Ramos (cell line): ENCODE data around the gene IL10RA.
"Not testable (repeated sequence)": the region's sequence is repeated elsewhere in the genome, so short reads cannot be mapped to it uniquely, and the experiment has no call there.

ENCODE experiments used
- in situ Hi-C: fragments of 300-500 bp; cut with MboI; formaldehyde crosslinking; loops from one replicate; pipeline ENCODE4 v1.14.3; 2022; ENCODE audit warnings: low sequenced_read_pairs; ENCODE audit not compliant: unreplicated experiment

Gene IL10RA

DNA sequence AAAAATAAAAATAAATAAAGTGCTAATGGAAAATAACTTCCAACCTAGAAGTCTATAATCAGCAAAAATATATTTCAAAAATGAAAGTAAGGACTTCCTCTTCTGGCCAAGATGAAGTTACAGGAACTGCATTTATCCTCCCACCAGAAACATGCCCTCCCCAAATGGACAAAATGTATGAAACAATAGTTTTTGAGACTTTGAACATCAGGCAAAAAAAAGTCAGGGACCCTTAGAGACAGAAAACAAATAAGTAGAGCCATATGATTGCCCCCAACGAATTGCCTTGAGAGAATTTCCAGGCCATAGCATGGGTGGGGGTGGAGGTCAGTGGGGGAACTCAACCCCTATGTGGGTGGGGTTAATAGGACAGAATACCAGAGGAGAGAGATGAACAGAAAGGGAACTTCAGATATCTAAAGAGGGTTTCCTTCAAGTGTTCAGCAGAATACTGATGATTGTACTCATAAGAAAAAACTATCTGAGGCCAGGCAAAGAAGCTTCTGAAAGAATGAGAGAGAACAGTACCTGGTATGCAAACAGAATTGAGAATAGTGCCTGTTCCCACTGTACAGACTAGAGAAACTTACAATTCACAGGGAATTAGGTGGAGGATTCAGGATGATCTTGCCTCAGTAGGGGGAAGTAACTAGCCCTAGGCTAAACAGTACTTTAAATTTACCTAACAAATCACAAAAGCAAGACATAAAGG lies 26.6 kb upstream of the IL10RA start:
- in situ Hi-C loops: no loop called here

DNA sequence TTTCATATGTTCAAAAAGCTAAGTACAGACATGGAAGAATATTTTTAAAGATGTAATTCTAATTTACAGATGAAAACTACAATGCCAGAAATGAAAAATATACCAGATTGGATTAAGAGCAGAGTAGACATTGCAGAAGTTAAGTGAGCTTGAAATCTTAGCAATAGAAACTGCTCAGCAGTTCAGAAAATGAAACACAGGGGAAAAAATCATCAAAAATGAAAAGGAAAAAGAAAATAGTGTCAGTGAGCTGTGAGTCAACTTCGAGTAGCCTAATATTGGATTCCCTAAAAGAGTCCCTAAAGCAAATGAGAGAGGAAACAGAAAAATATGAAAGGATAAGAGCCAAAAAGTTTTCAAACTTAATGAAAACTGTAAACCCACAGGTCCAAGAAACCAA lies 25.8 kb upstream of the IL10RA start:
- in situ Hi-C loops: no loop called here

DNA sequence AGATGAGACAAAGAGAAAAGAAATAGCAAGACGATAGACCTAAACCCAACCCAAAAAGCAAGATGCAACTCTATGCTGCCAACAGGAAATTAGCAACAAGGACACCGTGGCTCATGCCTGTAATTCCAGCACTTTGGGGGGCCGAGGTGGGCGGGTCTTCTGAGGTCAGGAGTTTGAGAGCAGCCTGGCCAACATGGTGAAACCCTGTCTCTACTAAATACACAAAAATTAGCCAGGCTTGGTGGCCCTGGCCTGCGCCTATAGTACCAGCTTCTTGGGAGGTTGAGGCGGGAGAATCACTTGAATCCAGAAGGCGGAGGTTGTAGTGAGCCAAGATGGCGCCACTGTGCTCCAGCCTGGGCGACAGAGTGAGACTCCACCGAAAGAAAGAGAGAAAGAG lies 24.3 kb upstream of the IL10RA start:
- in situ Hi-C loops: no loop called here

DNA sequence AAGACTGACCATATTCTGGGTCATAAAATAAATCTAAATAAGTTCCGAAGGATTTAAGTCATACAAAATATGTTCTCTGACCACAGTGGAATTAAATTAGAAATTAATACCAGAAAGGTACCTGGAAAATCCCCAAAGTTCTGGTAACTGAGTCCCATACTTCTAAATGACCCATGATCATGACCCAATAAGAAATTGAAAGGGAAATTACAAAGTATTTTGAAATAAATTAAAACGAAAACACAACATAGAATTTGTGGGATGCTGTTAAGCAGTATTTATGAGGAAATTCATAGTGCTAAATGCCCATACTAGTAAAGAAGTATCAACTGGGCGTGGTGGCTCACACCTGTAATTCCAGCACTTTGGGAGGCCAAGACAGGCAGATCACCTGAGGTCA lies 23.4 kb upstream of the IL10RA start:
- in situ Hi-C loops: no loop called here

DNA sequence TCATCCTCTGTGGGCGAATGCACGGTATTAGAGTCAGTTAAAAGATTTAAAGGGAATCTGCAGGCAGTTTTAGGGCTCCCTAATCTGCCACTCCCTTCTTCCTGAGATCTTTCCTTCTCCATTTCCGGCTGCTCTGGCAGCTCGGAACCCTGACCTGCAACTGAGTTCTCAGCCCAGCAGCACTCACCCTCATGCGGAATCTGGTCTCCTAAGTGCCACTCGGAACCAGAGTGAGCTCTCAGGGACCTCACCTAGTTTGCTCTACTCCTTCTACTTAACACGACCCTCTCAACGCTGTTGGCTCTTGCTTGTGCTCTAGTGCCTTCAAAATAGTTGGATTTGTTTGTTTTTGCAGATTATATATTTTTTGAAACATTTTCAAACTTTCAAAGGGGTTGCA lies 19.3 kb upstream of the IL10RA start:
- in situ Hi-C loops: no loop called here

DNA sequence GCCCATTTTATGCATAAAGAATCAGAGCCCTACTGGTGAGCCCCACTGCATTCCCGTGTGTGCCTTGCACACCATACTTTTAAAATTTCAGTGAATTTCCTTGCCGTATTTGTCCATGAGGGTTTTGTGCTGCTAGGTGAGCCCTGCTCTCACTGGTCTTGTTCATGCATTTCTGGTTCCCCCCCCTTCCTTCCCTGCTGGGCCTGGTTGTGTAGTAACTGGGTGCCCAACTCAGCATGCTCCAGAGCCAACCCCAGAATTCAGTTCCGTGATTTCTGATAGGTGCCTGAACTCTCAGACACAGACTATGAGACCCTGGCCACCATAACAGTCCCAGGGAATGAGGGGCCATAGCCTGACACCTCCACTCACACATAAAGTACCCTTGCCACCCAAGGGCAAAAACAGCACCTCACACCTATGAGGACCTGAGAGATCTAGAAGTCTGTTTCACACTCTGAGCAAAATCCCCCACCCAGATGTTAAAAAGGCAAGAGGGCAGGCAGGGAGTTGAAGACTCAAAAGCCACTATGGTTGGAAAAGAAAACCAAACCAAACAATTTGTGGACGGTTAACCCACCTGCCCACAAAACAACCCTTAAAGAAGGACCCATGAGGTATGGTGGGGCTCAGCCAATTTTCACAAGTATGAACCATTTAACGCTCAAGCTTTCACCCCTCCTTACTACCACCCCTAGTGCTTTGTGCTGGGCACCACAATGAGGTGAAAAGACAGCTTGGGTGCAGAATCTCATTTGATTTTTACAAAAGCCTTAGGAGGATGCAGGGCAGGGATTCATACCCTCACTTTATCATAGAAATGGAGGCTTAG lies 16.8 kb upstream of the IL10RA start:
- in situ Hi-C loops: no loop called here

DNA sequence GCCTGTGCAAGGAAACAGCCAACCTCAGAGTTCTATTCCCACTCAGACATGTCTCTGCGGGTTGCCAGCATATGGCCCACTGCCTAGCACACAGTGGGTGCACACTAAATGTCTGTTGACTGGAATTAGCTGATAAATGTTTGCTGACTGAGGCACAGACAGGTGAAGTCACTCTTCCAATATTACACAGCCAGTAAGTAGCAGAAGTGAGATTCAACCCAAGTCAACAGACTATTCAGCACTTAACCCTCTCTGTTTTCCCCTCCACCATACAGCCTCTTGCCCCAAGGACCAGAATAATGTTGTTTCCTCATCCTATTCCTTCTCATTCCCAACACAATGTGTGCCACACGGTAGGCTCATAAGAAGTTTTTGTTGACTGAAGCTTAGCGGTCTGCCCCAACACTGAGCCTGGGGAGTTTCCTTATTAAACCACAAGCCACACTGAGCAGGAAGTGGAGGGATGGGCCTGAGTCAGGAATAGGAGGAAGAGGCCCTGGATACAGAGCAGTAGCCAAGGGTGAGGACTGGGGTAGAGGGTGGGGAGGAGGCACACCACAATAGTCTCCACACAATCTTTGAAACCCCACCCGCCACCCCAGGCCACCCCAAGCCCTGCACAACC lies 15.7 kb upstream of the IL10RA start:
- in situ Hi-C loops: no loop called here

DNA sequence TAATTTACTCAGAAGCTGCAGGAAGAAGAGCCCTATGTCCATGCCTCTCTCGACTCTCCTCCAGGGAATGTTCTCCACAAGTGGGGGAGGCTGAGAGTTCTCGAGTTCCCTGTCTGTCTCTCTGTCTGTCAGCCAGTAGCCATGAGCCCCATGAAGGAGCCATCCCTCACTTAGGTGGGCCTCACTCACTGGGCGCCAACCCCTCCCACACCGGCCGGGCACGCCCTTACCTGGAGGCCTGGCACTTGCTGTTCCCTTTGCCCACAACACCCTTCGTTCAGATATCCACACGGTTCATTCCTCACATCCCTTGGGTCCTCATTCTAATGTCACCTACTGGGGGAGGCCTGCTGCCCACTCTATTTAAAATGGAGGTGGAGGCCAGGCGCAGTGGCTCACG lies 14.2 kb upstream of the IL10RA start:
- in situ Hi-C loops: no loop called here

DNA sequence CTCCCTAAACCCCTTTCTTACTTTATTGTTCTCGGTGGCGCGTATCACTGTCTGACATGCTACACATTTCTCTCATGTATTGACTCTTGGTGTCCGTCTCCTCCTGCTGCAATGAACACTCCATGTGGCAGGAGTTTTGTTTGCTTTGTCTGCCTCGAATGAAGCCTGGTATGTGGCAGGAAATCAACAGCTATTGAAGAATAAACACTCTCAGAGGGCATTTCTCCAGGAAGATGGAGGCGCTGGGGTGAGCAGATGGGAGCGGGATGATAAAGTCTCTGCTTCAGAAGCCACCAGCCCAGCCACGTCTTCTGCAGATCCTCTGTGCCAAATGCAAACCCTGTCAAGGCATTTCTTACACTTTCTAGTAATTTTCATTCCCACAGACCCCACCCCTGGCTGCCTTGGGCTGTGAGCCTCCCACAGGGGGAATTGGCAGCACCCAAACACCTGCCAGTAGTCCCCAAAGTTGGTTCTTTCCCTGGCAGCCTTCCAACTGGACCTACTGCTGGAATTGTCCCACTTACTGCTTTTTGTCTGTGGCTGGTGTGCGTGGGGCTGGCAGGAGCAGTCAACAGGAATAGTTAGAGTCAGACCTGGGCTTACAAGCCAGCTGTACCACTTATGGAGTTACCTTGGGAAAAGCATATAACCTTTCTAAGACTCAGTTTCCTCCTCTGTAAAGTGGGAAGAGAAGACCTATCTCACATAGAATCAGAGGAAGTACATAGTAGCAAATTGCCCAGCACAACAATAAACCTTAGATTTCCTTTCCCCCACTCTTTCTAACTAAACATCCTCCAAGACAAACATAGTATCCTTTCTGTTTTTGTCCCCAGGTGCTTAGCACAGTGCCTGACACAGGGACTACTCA lies 13.3 kb upstream of the IL10RA start:
- in situ Hi-C loops: no loop called here

DNA sequence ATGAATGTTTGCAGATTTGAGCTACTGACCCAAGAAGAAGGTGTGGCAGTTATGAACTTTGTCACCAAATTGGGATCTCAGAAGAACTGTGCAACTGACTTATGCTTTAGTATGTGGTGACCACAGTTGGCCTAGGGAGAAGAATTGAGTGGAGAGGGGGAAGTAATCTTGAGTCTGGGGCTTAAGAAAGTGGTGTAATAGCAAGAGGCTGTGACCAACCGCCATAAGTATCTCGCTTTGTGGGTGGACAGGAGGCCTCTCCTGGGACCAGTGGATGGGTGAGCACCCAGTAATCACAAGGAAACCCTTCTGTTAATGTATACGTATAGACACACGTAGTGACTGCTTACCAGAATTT lies 12.7 kb upstream of the IL10RA start:
- in situ Hi-C loops: no loop called here

DNA sequence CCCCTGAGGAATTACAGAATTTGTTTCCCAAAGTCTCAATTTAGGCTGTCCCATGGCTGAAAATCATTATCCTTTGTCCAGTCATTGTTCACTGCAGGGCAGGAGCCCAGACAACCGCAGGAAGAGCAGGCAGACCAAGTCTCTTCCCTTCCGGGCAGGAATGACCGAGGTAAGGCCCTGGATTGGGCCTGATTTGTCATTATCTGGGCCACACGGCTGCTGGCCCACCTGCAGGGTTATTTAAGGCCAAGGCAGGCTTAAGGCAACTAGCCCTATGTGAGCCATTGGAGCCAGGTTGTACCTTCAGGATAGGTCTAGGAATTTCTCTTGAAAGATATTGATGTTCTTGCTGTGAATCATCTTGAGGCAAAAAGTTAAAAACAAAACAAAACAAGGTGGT lies 9.7 kb upstream of the IL10RA start:
- in situ Hi-C loops: no loop called here

DNA sequence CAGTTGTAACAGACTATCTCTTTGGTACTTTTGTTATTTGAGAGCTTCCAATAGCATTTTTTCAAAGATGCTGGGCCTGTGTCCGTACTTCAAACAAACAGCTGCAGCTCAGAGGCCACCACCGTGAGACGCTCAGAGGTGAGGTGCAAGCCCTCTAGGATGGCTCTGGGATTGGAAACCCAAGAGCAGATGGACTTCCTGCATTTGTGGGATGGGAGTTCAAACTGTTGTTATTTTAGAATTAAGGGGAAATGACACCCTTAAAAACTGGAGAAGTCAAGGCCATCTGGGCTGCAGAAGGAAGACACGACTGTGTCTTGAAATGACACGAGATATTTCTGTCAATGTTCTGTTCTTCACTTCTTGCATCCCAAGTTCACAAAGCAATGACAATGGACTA lies 9.2 kb upstream of the IL10RA start:
- in situ Hi-C loops: no loop called here

DNA sequence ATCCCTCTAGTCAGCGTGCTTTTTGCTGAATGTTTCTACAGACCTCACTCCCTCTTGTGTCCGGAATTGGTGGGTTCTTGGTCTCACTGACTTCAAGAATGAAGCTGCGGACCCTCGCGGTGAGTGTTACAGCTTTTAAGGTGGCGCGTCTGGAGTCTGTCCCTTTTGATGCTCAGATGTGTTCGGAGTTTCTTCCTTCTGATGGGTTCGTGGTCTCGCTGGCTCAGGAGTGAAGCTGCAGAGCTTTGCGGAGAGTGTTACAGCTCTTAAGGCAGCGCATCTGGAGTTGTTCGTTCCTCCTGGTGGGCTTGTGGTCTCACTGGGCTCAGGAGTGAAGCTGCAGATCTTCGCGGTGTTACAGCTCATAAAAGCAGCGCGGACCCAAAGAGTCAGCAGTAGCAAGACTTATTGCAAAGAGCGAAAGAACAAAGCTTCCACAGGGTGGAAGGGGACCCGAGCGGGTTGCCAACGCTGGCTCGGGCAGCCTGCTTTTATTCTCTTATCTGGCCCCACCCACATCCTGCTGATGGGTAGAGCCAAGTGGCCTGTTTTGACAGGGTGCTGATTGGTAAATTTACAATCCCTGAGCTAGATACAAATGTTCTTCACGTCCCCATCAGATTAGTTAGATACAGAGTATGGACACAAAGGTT lies 8.5 kb upstream of the IL10RA start:
- in situ Hi-C loops: not testable (repeated sequence)

DNA sequence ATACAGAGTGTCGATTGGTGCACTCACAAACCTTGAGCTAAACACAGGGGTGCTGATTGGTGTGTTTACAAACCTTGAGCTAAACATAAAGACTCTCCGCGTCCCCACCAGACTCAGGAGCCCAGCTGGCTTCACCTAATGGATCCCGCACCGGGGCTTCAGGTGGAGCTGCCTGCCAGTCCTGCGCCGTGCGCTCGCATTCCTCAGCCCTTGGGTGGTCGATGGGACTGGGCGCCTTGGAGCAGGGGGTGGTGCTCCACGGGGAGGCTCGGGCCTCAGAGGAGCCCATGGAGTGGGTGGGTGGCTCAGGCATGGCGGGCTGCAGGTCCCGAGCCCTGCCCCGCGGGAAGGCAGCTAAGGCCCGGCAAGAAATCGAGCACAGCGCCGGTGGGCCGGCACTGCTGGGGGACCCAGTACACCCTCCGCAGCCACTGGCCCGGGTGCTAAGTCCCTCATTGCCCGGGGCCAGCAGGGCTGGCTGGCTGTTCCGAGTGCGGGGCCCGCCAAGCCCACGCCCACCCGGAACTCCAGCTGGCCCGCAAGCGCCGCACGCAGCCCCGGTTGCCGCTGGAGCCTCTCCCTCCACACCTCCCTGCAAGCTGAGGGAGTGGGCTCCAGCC lies 7.8 kb upstream of the IL10RA start:
- in situ Hi-C loops: not testable (repeated sequence)

DNA sequence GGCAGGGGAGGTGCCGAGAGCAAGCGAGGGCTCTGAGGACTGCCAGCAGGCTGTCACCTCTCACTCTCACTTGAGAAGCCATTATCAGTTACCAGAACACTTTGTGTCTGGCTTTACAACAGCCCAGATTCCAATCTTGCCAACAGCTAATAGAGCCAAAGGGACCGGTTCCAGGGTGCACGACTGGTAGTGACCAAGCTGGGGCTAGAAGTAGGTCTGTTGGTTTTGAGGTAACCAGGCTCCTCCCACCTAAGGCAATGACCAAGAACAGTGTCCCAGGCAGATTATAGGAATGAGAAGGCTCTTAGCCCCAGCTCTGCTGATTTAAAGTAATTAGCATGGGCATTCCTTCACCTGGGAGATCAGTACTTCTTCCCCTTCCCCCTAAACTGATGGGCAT lies 7.2 kb upstream of the IL10RA start:
- in situ Hi-C loops: no loop called here

DNA sequence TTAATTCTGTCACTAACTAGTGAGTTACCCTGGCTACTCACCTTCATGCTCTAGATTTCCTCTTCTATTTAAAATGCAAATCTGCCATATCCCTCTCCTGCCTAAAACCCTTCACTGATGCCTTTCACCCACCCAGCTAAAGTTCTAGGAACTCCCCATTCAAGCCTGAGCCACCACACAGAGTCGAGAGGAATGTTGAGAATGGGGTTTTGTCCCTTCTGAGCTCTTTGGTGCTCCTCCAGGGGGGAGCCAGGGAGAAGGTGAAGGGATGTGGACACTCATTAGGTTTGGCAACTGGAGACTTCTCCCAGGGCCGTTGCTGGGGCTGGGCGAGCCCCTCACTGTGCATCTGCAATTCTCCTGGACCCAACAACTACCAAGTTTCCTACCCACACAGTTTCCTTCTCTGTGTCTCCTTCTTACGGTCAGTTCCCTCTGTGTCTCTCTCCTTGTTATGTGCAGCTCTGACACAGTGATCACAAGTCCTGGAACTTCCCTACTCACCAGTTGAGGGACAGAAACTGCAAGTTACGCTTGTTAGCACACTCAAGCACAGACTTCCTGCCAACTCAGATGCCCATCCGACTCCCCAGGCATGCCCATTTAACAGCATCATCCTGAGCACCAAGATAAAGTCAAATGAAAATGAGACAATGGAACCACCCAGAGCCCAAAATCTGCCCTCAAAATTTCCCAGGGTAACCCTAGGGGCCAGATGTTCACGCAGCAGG lies 6.5 kb upstream of the IL10RA start:
- in situ Hi-C loops: no loop called here

DNA sequence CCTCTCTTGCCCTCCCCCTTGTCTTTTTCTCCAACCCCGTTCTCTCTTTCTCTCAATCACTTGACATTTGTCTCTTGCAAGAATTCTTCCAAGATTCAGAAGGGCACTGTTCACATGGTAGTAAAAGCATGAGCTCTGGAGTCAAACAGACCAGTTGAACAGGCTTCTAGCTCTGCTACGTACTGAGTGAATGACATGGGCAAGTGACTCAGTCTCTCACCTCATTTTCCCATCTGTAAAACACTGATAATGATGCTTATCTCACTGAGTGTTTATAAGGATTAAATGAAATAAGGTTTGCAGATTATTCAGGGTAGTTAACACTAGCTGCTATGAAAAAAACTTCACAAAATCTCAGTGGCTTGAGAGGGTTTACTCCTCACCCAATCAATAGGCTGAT lies 5.9 kb upstream of the IL10RA start:
- in situ Hi-C loops: no loop called here

DNA sequence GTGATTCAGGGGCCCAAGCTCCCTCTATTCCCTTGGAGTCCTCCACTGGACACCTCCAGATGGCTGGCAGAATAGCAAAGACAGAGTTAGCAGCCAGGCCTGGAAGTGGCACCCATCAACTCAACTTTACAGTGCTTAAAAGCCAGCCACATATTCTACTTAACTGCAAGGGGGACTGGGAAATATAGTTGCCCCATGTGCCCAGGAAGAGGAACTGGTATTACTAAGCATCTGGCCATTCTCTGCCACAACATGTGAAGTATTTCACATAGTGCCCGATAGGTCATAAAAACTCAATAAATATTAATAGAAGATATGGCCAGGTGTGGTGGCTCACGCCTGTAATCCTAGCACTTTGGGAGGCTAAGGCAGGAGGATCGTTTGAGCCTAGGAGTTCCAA lies 5.5 kb upstream of the IL10RA start:
- in situ Hi-C loops: no loop called here

DNA sequence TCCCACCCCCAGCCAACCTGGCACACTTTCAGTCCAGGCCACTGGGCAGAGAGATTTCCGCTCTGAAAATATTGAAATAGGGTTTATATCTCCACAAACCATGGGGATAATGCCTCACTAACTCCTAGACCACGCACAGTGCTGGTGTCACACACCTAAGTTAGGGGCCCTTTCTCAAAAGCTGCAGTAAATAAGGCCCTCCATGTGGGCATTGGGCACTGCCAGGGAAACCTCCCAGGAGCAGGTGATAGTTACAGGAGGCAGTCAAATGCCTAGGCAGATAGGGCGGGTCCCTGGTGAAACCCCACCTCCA lies 3.1 kb upstream of the IL10RA start:
- in situ Hi-C loops: no loop called here
